ENCODE data around the gene RXRA.

DNA sequence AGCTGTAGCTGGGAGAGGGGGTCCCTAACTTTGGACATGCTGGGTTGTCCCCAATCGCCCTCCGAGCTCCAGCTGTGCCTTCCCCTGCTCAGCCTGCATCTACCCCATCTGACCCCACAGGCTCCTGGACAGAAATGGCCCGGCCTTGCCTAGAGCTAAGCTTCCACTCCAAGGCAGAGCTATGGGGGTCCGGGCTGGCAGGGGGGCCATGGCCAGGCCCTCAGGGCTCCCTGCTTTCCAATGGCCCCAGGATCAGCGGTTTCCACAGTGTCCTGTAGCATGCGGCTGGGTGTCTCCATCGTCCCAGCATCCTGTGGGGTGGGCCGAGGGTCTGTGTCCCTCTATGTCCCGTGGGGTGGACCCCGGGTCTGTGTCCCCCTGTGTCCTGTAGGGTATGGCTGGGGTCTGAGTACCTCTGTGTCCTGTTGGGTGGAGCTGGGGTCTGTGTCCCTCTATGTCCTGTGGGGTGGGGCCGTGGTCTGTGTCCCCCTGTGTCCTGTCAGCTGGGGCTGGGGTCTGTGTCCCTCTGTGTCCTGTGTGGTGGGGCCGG is 130.6 kb downstream of the RXRA start:
- no peak for TF ChIP-seq ZKSCAN8 (CRISPR knock-in tag; IDR thresholded peaks at IDR 0.05; ENCODE audit: borderline replicate concordance)
- TF ChIP-seq, protein P1, sequence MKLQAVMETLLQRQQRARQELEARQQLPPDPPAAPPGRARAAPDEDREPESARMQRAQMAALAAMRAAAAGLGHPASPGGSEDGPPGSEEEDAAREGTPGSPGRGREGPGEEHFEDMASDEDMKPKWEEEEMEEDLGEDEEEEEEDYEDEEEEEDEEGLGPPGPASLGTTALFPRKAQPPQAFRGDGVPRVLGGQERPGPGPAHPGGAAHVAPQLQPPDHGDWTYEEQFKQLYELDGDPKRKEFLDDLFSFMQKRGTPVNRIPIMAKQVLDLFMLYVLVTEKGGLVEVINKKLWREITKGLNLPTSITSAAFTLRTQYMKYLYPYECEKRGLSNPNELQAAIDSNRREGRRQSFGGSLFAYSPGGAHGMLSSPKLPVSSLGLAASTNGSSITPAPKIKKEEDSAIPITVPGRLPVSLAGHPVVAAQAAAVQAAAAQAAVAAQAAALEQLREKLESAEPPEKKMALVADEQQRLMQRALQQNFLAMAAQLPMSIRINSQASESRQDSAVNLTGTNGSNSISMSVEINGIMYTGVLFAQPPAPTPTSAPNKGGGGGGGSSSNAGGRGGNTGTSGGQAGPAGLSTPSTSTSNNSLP (IDR thresholded peaks at IDR 0.05; ENCODE audit: low read depth, low read length) = no peak
- no peak for TF ChIP-seq TCF7L2 (IDR thresholded peaks at IDR 0.05; ENCODE audit: low read depth, low read length)
